BE2C (cell line): ENCODE results near the gene GAS7.

Experiments
- DNase-seq: peaks from one replicate; pipeline ENCODE4 v3.0.0-alpha.2; 2020
- H3K27me3 ChIP-seq: fragments of 250-450 bp; sonication (Bioruptor Pico); 2 replicates; pipeline ENCODE4 v1.5.1; 2020; ENCODE audit warnings: mild to moderate bottlenecking
- H3K36me3 ChIP-seq: fragments of 250-450 bp; sonication (Bioruptor Pico); 2 replicates; pipeline ENCODE4 v1.5.1; 2020; ENCODE audit warnings: mild to moderate bottlenecking
- H3K4me1 ChIP-seq: fragments of 250-450 bp; sonication (Bioruptor Pico); 2 replicates; pipeline ENCODE4 v1.5.1; 2020
- H3K4me3 ChIP-seq: 2 replicates; pipeline ENCODE4 v1.5.1; 2011; ENCODE audit warnings: low read depth, low read length
- H3K9me3 ChIP-seq: fragments of 250-450 bp; sonication (Bioruptor Pico); 2 replicates; pipeline ENCODE4 v1.5.1; 2020
- TF ChIP-seq, protein P1 (sequence below): IDR thresholded peaks from 2 replicates; pipeline ENCODE4 v1.5.1; 2012; ENCODE audit warnings: mild to moderate bottlenecking, low read depth, low read length

GAS7 gene

DNA sequence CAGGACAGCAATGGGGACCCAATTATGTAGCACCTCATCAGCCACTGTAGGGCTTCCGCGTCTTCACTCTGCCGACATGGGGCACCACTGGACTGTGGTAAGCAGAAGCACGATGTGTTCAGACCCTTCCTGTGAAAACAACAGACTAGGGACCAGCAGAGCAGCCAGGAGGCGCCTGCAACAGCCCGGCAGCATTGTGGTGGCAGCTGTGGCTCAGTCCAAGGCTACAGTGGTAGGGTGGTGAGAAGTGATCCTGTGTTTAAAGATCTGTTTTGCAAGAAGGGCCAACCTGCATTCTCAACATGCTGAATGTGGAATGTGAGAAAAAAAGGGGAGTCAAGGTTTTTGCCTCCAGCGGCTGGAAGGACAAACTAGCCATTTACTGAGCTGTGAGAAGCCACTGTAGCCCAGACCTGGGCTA, 80.8 kb downstream of the GAS7 start:
- Histone ChIP-seq H3K4me3 (no peak overlapping the region), H3K9me3 (no peaks in the 10 kb centered on the region), H3K27me3 (no peaks in the 10 kb centered on the region), H3K36me3 (no peaks in the 10 kb centered on the region), H3K4me1 (no peaks in the 10 kb centered on the region)
- DNase-seq: no peak
- TF ChIP-seq, protein P1, sequence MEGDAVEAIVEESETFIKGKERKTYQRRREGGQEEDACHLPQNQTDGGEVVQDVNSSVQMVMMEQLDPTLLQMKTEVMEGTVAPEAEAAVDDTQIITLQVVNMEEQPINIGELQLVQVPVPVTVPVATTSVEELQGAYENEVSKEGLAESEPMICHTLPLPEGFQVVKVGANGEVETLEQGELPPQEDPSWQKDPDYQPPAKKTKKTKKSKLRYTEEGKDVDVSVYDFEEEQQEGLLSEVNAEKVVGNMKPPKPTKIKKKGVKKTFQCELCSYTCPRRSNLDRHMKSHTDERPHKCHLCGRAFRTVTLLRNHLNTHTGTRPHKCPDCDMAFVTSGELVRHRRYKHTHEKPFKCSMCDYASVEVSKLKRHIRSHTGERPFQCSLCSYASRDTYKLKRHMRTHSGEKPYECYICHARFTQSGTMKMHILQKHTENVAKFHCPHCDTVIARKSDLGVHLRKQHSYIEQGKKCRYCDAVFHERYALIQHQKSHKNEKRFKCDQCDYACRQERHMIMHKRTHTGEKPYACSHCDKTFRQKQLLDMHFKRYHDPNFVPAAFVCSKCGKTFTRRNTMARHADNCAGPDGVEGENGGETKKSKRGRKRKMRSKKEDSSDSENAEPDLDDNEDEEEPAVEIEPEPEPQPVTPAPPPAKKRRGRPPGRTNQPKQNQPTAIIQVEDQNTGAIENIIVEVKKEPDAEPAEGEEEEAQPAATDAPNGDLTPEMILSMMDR: no peak

DNA sequence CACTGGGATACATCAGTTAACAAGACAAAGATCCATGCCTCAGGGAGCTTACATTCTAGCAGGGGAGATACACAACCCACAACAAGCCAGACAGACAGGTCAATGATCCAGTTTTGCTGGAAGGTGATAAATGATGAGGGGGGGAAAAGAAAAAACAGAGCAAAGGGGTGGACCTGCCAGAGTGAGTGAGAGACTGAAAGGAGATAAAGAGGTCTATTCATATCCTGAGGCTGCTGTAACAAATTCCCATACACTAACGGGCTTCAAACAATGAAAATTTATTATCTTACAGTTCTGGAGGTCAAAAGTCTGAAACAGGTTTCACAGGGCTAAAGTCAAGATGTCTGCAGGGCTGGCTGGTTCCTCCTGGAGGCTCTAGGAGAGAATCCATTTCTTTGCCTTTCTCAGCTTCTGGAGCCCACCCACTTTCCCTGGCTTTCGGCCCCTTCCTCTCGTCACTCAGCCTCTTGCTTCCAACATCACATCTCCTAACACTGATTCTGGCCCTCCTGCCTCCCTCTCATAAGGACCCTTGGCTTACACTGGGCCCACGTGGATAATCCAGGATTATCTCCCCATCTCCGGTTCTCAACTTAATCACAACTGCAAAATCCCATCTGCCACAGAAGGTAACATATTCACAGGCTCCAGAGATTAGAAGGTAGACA, 81.5 kb downstream of the GAS7 start:
- H3K4me3 ChIP-seq: no peak overlapping the region
- H3K4me1 ChIP-seq: no peaks in the 10 kb centered on the region
- TF ChIP-seq, protein P1: no peak
- no peaks in the 10 kb centered on the region for H3K9me3 ChIP-seq
- H3K27me3 ChIP-seq: no peaks in the 10 kb centered on the region
- no peak for DNase-seq
- H3K36me3 ChIP-seq: no peaks in the 10 kb centered on the region

DNA sequence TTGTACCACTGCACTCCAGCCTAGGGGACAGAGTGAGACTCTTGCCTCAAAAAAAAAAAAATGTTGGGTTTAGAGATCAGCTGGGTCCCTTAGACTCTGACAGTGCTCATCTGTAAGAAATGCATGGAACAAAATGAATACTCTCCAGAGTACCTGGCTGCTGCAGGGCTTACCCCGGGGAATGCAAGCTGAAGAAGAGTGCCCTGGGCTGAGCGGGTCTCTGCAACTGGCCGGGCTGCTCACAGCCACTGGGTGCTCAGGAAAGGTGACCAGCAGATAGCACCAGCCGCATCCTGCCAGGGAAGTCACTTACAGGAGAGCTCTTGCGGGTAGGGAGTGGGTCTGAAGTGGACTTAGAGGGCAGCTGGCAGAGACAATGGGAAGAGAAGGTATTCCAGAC, 82.1 kb downstream of the GAS7 start:
- no peak for DNase-seq
- Histone ChIP-seq H3K9me3 (no peaks in the 10 kb centered on the region), H3K4me3 (no peak overlapping the region), H3K4me1 (no peaks in the 10 kb centered on the region), H3K36me3 (no peaks in the 10 kb centered on the region), H3K27me3 (no peaks in the 10 kb centered on the region)
- TF ChIP-seq, protein P1: no peak

DNA sequence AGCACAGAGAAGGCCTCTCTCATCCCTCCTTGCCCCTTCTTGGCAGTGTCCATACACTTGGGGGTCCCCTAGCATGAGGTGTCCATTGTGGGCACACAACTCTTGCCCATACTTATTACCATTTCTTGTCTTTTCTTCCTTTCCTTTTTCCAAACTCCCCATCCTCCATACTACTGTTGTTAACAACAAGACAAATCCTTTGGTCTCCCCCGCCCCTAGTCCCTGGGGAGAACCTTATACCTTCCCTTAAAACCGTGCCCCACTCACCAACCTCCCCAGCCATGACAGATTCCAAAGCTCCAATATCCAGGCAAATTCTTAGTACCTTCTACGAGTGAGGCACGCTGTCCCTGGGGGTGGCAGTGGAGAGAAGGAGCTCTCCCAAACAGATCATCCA, 82.9 kb downstream of the GAS7 start:
- Histone ChIP-seq H3K9me3 (no peaks in the 10 kb centered on the region), H3K4me1 (no peaks in the 10 kb centered on the region), H3K36me3 (no peaks in the 10 kb centered on the region), H3K27me3 (no peaks in the 10 kb centered on the region), H3K4me3 (no peak overlapping the region)
- no peak for DNase-seq
- TF ChIP-seq, protein P1: no peak

DNA sequence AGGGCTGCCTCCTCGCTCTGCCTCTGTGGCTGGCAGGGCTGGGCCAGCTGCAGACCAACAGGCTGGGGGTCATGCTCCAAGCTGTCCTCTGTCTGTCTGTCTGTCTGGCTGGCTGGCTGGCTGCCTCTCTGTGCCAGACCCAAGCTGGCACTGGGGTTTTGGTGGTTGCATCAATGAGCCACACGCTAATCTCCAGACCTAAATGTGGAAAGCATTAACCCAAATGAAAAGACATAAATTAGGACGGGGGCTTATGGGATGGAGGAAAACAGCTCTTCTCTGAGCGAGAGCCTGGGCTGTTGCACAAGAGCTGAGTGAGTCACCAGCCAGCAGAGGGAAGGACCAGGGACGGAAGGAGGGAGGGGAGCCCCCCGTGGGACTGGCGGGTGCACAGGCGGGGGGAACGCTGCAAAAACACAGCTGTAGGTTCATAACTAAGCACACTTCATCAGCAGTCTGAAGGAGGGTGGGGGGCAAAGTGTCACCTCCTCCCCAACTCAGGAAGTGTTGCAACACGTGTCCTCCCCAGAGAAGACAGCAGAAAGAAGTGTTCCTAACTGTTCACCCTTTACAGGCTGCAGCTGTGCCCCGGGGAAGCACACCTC, 83.4 kb downstream of the GAS7 start:
- no peaks in the 10 kb centered on the region for H3K36me3 ChIP-seq
- no peak overlapping the region for H3K4me3 ChIP-seq
- H3K9me3 ChIP-seq: no peaks in the 10 kb centered on the region
- DNase-seq: no peak
- TF ChIP-seq, protein P1: no peak
- H3K4me1 ChIP-seq: no peaks in the 10 kb centered on the region
- H3K27me3 ChIP-seq: no peaks in the 10 kb centered on the region

DNA sequence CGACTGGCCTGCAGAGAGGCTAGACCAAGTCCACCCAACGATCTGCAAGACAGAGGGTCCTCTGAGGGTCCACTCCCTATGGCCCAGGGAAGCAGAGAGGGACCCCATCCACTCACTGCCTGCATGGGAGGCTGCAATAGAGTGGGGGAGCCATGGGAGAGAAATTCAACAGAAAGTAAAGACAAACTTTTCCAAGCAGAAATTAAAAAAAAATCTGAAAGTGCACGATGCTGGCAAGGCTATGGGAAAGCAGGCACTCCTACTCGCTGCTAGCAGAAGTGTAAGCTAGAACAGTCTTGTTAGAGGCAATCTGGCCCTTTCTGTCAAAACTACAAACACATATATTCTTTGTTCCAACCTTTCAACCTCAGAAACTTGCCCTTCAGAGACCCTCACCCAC, 85.4 kb downstream of the GAS7 start:
- DNase-seq: no peak
- TF ChIP-seq, protein P1: no peak
- Histone ChIP-seq H3K36me3 (no peaks in the 10 kb centered on the region), H3K9me3 (no peaks in the 10 kb centered on the region), H3K27me3 (no peaks in the 10 kb centered on the region), H3K4me1 (no peaks in the 10 kb centered on the region), H3K4me3 (no peak overlapping the region)
